DMS 273 (cell line): Measurements from ENCODE around the gene PLEKHN1.
"Not testable (repeated sequence)": the region's sequence is repeated elsewhere in the genome, so short reads cannot be mapped to it uniquely, and the experiment has no call there.

Source experiments
- DNase-seq: peaks from one replicate; lab custom pipeline; 2025; ENCODE audit not compliant: unreplicated experiment; lab: John Stamatoyannopoulos, UW

Gene PLEKHN1

DNA sequence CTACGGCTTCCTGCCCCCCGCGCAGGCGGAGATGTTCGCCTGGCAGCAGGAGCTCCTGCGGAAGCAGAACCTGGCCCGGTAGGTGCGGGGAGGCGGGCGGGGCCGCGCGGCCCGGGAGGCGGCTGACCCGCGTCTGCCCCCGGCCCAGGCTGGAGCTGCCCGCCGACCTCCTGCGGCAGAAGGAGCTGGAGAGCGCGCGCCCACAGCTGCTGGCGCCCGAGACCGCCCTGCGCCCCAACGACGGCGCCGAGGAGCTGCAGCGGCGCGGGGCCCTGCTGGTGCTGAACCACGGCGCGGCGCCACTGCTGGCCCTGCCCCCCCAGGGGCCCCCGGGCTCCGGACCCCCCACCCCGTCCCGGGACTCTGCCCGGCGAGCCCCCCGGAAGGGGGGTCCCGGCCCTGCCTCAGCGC lies 23.9 kb upstream of the PLEKHN1 start:
- peak; percentile 80 for DNase-seq

DNA sequence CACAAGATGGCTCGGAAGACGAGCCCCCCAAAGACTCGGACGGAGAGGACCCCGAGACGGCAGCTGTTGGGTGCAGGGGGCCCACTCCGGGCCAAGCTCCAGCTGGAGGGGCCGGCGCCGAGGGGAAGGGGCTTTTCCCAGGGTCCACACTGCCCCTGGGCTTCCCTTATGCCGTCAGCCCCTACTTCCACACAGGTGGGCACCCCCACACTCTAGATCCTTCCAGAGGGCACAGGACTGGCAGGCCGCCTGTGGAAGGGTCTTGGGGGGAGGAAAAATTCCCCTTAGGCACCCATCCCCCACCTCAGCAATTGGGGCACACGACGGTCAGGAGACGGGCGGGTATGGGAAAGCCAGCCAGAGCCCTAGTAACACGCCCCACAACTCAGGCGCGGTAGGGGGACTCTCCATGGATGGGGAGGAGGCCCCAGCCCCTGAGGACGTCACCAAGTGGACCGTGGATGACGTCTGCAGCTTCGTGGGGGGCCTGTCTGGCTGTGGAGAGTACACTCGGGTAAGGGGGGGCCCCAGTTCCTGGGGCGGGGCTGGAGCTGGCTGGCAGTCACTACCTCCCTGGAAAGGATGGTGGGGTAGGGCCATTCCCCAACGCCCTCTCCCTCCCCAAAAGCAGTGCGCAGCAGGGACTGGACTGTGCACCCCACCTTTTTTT lies 23.3 kb upstream of the PLEKHN1 start:
- DNase-seq = peak; percentile 77

DNA sequence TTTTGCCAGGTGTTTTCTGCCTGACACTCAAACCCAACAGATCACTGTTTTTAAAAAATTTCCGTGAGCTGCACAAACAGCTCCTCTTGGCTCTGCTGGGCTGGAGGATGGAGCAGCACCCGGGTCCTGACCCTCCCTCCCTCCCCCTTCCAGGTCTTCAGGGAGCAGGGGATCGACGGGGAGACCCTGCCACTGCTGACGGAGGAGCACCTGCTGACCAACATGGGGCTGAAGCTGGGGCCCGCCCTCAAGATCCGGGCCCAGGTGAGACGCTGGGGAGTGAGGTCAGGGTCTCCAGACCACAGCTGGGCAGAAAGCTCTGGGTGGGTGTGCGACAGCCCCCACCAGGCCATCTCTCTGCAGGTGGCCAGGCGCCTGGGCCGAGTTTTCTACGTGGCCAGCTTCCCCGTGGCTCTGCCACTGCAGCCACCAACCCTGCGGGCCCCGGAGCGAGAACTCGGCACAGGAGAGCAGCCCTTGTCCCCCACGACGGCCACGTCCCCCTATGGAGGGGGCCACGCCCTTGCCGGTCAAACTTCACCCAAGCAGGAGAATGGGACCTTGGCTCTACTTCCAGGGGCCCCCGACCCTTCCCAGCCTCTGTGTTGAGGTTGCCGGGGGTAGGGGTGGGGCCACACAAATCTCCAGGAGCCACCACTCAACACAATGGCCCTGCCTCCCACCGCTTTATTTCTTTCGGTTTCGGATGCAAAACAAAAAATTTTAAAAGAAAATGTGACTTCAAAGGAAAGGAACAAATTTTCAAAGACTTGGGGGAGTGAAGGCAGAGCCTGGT lies 22.5 kb upstream of the PLEKHN1 start:
- no peak for DNase-seq

DNA sequence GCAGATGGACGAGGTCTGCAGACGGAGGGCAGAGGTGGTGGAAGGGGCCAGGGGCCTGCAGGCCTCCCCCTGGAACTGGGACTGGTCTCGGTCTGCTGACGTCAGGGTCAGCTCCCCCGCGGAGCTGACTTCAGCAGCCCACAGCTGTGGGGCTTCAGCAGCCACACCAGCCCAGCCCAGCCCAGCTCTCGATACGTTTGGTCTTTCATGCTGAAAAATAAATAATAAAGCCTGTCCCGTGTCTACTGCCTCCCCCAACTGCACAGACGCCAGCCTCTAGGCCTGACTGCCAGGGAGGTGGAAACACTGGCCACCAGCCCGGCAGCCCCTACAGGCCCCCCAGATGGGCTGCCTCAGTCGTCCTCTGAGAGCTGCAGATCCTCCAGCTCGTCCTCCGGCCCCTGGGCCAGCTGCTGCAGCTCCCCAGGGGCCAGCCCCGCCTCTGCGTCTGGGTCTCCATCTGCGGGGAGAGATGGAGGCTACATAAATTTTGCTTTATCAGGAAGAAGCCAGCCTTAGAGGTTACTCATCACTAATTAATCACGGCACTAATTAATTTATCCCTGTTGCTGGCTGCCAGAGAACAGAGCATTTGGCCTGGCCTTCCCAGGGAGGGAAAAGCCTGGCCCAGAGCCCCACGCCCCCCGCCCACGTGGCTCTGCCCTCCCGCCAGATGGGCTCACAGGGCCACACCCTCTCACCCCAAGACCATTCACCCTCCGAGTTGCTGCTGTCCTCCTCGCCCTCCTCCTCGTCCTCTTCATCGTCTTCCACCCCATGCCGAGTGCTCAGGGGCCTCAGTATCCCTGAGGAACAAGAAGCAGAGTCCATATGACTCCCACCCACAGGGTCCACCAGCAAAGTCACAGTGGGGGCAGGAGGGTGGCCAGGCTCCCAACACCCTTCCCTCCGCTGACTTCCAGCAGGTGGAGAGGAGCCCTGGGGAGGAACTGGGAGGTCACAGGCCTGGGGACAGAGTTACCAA lies 21.6 kb upstream of the PLEKHN1 start:
- DNase-seq = peak; percentile 97

DNA sequence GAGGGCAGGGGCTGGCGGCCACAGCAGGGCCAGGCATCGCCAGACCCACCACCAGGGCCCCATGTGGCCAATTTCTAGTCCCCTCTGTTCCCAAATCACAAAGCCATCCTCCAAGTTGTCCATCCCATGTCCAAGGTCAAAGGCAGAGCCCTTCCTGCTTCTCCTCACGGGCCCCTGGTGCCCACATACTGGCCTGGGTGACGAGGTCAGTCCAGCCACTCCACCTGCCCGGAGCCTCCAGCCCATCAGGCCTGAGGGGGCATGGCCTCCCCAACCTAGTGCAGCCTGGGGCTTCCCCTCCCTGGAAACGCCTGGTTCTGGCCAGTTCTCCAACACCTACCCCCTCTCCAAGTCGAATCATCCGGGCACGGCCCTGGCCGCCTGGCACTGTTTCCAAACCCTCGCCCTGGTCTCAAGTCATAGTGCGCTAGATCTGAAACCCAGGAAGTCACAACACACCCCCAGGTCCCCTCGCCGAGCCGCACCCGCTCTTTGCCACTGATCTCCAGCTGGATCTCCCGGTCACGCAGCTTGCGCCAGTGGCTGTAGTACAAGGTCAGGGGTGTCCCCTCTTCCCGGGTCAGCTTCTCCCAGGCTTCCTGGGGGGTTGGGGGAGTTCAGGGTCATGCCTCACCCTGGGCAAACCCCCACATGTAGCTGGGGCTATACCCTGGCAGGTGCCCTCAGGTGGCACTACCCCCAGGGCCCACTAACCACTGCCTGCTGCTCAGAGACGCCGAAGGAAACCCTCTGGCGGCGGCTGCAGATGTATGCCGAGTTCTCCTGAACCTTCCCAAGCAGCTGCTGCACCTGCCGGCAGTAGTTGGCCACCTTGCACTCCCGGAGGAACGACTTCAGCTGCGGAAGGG lies 20.4 kb upstream of the PLEKHN1 start:
- peak; percentile 59 for DNase-seq

DNA sequence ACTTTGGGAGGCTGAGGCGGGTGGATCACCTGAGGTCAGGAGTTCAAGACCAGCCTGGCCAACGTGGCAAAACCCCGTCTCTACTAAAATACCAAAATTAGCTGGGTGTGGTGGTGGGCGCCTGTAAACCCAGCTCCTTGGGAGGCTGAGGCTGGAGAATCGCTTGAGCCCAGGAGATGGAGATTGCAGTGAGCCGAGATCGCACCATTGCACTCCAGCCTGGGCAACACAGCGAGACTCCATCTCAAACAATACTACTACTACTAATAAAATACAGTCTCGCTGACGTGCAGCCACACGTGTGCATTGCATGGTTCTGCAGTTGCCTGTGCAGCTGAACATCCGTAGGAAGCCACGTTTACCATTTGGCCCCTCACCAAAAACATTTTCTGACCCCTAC lies 19.5 kb upstream of the PLEKHN1 start:
- not testable (repeated sequence) for DNase-seq

DNA sequence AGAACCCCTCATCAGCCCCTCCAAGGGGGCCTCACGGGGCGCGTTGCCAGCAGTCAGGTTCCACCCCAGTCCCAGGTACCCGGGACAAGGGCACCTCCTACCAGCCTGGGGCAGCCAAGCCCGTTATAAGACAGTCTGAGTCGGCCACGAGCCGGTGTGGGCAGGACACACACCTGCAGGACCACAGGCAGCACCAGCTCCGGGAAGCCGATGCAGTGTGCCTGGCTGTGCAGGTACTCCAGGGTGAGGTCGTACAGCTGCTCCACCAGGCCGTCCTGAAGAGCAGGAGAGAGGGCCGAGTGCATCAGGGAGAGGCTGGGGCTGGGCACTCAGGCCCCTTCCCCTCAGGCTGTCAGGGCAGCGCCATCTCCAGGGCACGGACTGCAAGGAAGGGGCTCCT lies 18.3 kb upstream of the PLEKHN1 start:
- no peak for DNase-seq

DNA sequence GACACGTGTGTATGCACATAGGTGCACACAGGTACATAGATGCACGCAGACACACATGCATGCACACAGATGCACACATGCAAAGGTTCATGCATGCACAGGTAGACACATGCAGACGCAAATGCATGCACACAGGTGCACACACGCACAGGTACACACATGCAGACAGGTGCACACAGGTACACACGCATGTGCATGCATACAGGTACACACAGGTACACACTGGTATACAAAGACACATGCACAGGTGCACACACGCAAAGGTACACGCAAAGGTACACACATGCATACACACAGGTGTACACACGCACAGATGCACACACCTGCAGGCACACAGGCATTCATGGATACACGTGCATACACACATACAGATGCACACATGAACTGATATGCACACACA lies 16.0 kb upstream of the PLEKHN1 start:
- DNase-seq = no peak

DNA sequence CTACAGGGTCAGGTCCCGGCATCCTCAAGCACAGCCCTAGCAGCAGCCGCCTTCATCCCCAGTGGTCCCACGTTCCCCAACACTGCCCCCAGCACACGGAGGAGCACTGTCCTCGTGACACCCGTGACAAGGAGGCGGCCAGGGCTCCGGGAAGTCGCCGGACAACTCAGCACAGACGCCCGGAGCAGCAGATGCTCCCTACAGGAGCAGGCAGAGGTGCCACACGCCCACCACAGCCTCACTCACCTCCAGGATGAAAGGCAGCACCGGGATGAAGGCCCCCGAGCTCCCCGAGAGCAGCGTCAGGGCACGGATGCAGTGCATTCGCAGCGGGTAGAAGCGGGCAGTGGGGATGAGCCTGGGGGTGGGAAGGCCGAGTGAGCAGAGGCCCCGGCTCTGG lies 15.4 kb upstream of the PLEKHN1 start:
- no peak for DNase-seq

DNA sequence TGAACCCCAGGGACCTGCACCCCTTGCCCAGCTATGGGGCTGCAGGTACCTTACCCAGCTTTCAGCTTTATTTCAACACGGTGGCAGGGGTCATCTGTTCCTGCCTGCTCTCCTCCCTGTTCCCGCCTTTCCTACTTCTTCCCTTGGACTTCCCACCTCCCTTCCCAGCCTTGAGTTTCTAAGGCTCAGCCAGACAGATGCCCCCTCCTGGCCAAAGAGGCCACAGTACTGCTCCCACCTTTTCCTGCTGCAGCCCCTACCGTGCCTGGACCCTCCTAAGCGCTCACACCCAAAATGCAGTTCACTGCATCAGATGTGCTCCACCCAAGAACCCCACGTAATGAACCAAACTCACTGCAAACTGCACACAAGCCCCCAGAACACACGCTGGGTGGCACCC lies 14.9 kb upstream of the PLEKHN1 start:
- DNase-seq = peak; percentile 63

DNA sequence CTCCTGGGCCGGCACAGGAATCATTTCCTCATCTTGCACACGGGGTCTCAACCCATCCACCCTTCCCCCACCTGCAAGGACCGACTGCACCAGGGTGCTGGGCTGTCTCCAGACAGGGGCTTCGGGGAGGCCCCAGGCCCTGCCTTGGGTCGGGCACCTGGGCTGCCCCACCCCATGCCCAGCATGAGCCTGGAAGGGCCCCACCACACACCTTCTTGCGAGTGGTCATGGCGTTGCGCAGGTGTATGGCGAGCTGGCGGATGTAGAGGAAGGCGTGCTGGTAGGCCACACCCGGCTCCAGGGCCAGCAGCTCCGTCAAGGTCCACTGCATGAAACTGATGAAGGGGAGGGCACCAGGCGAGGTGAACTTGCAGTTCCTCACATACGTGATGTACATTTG lies 14.1 kb upstream of the PLEKHN1 start:
- no peak for DNase-seq

DNA sequence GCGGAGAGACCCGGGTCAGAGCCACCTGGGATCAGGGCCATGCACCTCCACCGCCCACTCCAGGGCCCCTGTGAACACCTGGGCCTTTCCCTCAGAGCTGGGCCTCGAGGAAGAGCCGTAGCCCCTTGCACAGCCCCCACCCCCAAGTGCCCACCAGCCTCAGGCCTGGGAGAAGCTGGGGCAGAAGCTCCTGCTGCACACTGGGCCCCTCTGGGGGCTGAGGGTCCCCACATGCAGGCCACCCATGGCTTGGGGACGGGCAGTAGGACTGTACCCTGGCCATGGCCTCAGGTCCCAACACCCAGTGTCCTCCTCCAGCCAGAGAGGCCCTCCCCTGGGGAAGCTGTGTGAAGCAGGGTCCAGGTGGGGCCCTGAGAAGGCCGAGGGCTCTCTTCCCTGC lies 13.7 kb upstream of the PLEKHN1 start:
- DNase-seq = no peak

DNA sequence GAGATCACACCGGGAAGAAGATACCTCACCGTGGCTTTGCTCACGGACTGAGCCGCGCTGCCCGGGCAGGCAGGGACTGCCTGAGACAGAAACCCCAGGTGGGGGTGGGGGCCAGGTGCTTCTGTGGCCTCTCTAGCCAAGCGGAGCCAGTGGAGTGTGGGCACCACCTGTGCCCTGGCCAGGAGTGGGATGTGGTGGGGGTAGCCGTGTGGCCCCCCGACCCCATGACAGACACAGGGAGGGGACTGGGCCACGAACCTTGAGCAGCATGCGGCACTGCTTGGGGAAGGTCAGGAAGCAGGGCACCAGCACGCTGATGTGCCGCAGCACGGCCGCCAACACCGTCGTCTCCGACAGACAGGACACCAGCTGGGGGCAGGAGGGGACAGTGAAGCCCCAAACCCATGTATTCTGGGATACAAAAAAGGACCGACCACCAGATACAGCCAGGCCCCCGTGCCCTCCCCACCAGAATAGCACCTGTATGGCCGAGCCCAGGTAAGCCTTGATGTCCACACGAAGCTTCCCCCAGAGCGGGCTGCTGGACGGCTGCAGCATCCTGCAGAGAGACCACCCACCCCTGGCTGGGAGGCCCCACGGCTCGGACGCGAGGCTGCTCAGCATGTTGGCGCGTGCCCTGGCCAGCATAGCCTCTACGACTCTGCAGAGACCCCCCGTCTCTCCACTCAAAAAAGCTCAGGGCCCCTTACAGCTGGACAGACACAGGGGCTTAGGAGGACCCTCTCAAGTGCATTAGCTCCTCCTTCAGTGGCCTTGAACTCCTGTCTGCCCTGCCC lies 12.6 kb upstream of the PLEKHN1 start:
- no peak for DNase-seq

DNA sequence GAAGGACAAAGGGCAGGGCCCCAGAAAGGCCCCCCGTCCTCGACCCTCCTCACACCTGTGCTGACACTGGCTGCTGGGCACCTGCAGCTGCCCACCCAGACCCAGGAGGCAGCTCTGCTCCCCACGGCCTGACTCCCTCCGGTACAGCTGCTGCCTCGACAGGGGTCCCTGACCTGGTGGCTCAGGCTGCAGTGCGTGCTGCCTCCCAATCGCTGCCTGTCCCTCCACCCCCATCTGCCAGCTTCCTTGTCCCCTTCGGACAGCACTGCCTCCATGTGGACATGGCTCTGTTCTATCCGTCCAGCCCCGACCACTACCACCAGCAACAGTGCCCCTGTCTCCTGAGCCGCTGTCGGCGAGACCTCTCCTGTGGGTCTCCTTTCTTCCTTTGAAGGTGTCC lies 11.4 kb upstream of the PLEKHN1 start:
- no peak for DNase-seq

DNA sequence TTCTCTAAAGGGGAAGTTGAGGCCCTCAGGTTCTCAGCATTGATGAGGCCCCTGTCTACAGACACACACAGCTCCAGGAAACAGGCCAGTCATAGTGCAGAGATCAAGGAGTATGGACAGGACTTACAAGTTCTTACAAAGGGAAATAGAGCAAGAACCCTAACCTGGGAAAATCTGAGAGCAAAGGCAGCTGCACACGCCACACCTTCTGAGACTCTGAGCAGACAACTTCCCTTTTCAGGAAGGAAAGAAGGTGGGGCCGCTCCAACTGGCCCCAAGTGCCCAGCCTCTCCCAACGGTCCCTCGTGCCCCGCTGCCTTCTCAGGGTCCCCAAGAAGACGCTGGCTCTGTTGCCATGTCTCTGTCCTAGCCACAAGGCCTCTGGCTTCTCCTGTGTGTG lies 10.8 kb upstream of the PLEKHN1 start:
- no peak for DNase-seq

DNA sequence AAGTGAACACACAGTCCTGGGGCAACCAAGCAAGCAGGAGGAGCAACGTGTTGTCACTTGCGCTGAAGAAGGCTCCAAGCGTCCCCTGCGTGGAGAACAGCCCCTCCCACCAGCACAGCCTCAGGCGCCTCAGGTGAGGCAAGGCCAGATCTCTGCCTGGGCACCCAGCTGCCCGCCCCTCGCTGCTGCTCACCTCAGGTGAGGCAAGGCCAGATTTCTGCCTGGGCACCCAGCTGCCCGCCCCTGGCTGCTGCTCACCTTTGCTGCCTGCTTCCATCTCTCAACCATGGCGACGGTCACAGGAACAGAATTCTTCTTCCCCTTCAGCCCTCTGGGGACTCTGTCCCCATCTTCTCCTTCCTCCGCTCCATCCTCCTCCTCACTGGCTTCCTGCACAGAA lies 9.6 kb upstream of the PLEKHN1 start:
- DNase-seq = no peak

DNA sequence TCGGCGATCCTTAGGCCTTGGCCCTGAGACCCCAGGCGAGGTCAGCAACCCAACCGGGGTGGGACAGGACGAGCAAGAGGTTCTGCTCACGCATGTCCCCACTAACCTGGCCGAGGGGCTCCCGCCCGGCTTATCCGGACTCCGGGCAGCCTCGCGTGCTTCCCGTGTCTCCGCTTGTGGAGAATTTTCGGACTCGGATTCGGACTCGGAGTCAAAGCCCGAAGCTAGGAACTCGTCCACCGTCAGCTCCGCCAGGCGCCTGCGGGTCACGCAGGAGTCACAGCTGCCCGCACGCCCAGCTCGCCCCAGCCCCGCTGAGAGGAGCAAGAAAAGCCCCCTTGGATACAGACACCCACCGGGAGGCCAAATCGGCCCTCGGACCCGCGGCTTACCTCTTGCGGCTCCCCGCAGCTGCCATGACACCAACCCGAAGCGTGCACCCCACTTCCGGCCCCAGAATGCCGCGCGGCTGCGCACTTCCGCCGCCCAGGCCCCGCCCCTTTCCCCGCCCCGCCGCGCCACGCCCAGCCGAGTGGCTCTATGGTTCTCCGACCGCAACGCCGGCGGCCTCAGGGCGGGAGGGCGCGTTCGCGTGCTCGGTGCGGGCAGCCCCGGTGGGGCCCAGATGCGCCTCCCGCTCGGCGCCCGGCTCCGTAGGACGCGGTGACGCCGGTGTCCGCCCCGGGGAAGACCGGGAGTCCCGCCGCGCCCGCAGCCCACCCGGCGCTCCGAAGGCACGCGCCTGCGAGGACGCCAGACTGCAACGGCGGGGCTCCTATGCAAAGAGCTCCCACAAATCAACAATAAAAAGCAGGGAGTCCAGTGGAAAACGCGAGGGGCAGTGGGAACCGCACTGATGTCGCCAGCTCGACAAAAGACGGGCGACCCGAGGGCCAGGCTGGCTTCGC lies 7.2 kb upstream of the PLEKHN1 start, which contains the start of gene NOC2L:
Gene NOC2L (minus strand): TSS at position 434 of the 908 bp plus-strand sequence. CDS start 16 bp downstream, at position 418.
- DNase-seq = peak; percentile 95

DNA sequence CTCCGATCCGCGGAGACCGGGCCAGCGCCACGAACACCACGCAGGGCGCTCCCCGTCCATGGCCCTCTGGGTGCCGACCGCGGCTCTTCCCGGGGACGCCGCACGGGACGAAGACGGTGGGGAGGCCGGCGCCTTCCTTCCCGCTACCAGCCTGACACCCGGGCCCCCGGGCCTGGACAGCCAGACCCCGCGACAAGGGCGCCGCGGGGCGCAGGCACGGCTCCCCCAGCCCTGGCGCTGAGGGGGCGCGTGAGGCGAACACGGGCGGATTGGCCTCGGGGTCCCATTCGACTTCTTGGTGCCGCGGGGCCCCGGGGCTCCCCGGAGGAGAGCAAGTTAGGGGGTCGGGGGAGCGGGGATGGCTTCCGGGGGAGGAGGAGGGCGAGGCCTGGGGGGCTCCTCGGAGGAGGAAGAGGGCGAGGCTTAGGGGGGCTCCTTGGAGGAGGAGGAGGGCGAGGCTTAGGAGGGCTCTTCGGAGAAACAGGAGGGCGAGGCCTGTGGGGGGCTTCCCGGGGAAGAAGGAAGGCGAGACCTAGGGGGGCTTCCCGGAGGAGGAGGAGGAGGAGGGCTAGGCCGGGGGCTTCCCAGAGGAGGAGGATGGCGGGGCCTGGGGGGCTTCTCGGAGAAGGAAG lies 6.4 kb upstream of the PLEKHN1 start:
- no peak for DNase-seq
